Panc1 (cell line): ENCODE data around the gene MYF6. TPM values are rescaled to one million over a fixed set of nuclear protein-coding genes. Genes with fewer than 3 reads are reported as not detected.
A peak's percentile ranks its signal among the peaks of the same experiment; 100 is the strongest.

ENCODE experiments used
- ATAC-seq: fragments of 200-7000 bp; cut with Tn5 transposase; 2 replicates; pipeline ENCODE4 v1.9.1; 2020; ENCODE audit warnings: mild to moderate bottlenecking, moderate library complexity
- BruUV-seq: library from RNA; stranded (reverse); fragments of 400-500 nt; replicated peaks from 2 replicates; lab custom pipeline; 2021; lab: Mats Ljungman, UMichigan
- CTCF ChIA-PET: fragments of 300-600 bp; sonication (Branson Sonifier 250); formaldehyde crosslinking; loops from one replicate; lab custom pipeline; 2022; ENCODE audit warnings: antibody characterized with exemption; lab: Charles Lee
- POLR2A ChIA-PET: fragments of 300-600 bp; sonication (Branson Sonifier 250); formaldehyde crosslinking; loops from one replicate; lab custom pipeline; 2022; ENCODE audit warnings: antibody characterized with exemption; lab: Charles Lee
- DNase-seq: peaks from one replicate; pipeline ENCODE4 v3.0.0-alpha.2; 2010; ENCODE audit warnings: low read depth, low spot score
- H3K27ac ChIP-seq: 2 replicates; pipeline ENCODE4 v1.5.1; 2011; ENCODE audit warnings: mild to moderate bottlenecking, low read length, inconsistent platforms
- H3K27me3 ChIP-seq: fragments of 200-500 bp; sonication (Bioruptor generic); 2 replicates; pipeline ENCODE4 v1.6.0; 2014; ENCODE audit warnings: low read length, inconsistent platforms; ENCODE audit not compliant: control insufficient read depth, insufficient read depth
- H3K36me3 ChIP-seq: fragments of 200-500 bp; sonication (Bioruptor generic); 2 replicates; pipeline ENCODE4 v1.5.1; 2014; ENCODE audit warnings: inconsistent platforms, mild to moderate bottlenecking, low read length, moderate library complexity; ENCODE audit not compliant: control insufficient read depth, insufficient read depth
- H3K4me1 ChIP-seq: 2 replicates; pipeline ENCODE4 v1.5.1; 2011; ENCODE audit warnings: inconsistent platforms, mild to moderate bottlenecking, low read length, moderate library complexity; ENCODE audit not compliant: control insufficient read depth, insufficient read depth
- H3K4me3 ChIP-seq, 2 experiments: 2 replicates each; pipeline ENCODE4 v1.5.1; 2011 to 2012; ENCODE audit warnings: low read depth in 2 of 2, low read length in 2 of 2, mild to moderate bottlenecking in 2 of 2, inconsistent platforms in 1 of 2, moderate library complexity in 1 of 2
- H3K9me3 ChIP-seq: fragments of 200-500 bp; sonication (Bioruptor generic); 2 replicates; pipeline ENCODE4 v1.5.1; 2014; ENCODE audit warnings: low read depth, mild to moderate bottlenecking, inconsistent platforms, low read length, moderate library complexity; ENCODE audit not compliant: control insufficient read depth, insufficient read depth
- CTCF ChIP-seq: fragments of 450-650 bp; IDR thresholded peaks from 2 replicates; pipeline ENCODE4 v1.5.1; 2017; ENCODE audit warnings: mild to moderate bottlenecking
- POLR2AphosphoS5 ChIP-seq: IDR thresholded peaks from 2 replicates; pipeline ENCODE4 v1.6.1; 2012; ENCODE audit warnings: mild to moderate bottlenecking, low read depth, low read length, moderate library complexity
- REST ChIP-seq, 2 experiments: IDR thresholded peaks; 2 replicates each; pipeline ENCODE4 v1.6.1; 2011 to 2012; ENCODE audit warnings: low read depth in 2 of 2, control low read depth in 1 of 2, low read length in 1 of 2, mild to moderate bottlenecking in 1 of 2, moderate library complexity in 1 of 2; ENCODE audit not compliant: insufficient read depth in 1 of 2
- SIN3A ChIP-seq: IDR thresholded peaks from 2 replicates; pipeline ENCODE4 v1.6.1; 2012; ENCODE audit warnings: low read depth, mild to moderate bottlenecking, low read length, moderate library complexity, borderline replicate concordance; ENCODE audit not compliant: insufficient read depth
- TCF7L2 ChIP-seq: IDR thresholded peaks from 2 replicates; pipeline ENCODE4 v1.6.1; 2011; ENCODE audit warnings: mild to moderate bottlenecking, low read depth, low read length, inconsistent platforms
- in situ Hi-C: cut with HindIII; loops from 2 replicates; pipeline ENCODE4 v1.10.0; 2016; ENCODE audit warnings: low sequenced_read_pairs, low pct_unique_long_range_greater_than_20kb
- intact Hi-C: fragments of 100-400 bp; cut with micrococcal nuclease; formaldehyde crosslinking; loops from one replicate; pipeline ENCODE4 v1.10.0; 2022; ENCODE audit not compliant: unreplicated experiment
- total RNA-seq: library from RNA; stranded (reverse); gene quantifications from one replicate; pipeline ENCODE4 v1.2.1, GENCODE V29; 2021; ENCODE audit not compliant: unreplicated experiment

MYF6 gene
- total RNA-seq, 1 experiment from 2014 or later = not detected

- H3K27me3 ChIP-seq = no peaks in the 10 kb centered on the region
- no peak overlapping the region for H3K27ac ChIP-seq
- TF ChIP-seq REST (IDR thresholded peaks at IDR 0.05; ENCODE audit: insufficient read depth in 1 of 2, low read depth in 2 of 2, low read length in 1 of 2) (no peak), POLR2AphosphoS5 (no peak), TCF7L2 (no peak), SIN3A (no peak), CTCF (no peak)
- no peak for DNase-seq
- no peak for ATAC-seq
- intact Hi-C loops (no loop called here), in situ Hi-C loops (no loop called here)
- H3K36me3 ChIP-seq = no peaks in the 10 kb centered on the region
- no TSS peak for BruUV-seq
- POLR2A ChIA-PET = no interaction called here
- no peaks in the 10 kb centered on the region for H3K4me1 ChIP-seq
- H3K4me3 ChIP-seq = peak overlapping the region in 1 of 2 experiments; percentile 6; a peak in 1 of 4 replicates
- CTCF ChIA-PET = no interaction called here
- no peaks in the 10 kb centered on the region for H3K9me3 ChIP-seq
Observed at GRCh38 chr12:80702889-80703805, 4.3 kb upstream of the MYF6 start.

GRCh38 chr12:80704420-80704819, 3.0 kb upstream of the MYF6 start:
- BruUV-seq = no TSS peak
- no peaks in the 10 kb centered on the region for H3K9me3 ChIP-seq
- H3K4me3 ChIP-seq = no peak overlapping the region
- H3K27ac ChIP-seq = no peak overlapping the region
- intact Hi-C loops (no loop called here), in situ Hi-C loops (no loop called here)
- H3K4me1 ChIP-seq = no peaks in the 10 kb centered on the region
- no peaks in the 10 kb centered on the region for H3K36me3 ChIP-seq
- ChIA-PET CTCF (no interaction called here), POLR2A (no interaction called here)
- no peak for TF ChIP-seq REST (IDR thresholded peaks at IDR 0.05; ENCODE audit: insufficient read depth in 1 of 2, low read depth in 2 of 2, low read length in 1 of 2)
- TF ChIP-seq POLR2AphosphoS5 = no peak
- TF ChIP-seq CTCF = no peak
- no peak for TF ChIP-seq SIN3A
- TF ChIP-seq TCF7L2 = no peak
- no peak for DNase-seq
- H3K27me3 ChIP-seq = no peaks in the 10 kb centered on the region
- ATAC-seq = no peak
